Activated CD4-positive, alpha-beta T cell treated with anti-CD3 and anti-CD28 coated beads, Interleukin-2, Interleukin-4, amounts not matched to agents 100 ng/mL and 50 ng/mL, durations not matched to agents 16 hours and 8 hours (primary cell): ENCODE data around the gene LAIR1.
"Not testable (repeated sequence)": the region's sequence is repeated elsewhere in the genome, so short reads cannot be mapped to it uniquely, and the experiment has no call there.

Experiments
- DNase-seq: peaks from one replicate; pipeline ENCODE4 v3.0.0-alpha.2; 2020; ENCODE audit warnings: low spot score

LAIR1 gene, protein sequence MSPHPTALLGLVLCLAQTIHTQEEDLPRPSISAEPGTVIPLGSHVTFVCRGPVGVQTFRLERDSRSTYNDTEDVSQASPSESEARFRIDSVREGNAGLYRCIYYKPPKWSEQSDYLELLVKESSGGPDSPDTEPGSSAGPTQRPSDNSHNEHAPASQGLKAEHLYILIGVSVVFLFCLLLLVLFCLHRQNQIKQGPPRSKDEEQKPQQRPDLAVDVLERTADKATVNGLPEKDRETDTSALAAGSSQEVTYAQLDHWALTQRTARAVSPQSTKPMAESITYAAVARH

DNA sequence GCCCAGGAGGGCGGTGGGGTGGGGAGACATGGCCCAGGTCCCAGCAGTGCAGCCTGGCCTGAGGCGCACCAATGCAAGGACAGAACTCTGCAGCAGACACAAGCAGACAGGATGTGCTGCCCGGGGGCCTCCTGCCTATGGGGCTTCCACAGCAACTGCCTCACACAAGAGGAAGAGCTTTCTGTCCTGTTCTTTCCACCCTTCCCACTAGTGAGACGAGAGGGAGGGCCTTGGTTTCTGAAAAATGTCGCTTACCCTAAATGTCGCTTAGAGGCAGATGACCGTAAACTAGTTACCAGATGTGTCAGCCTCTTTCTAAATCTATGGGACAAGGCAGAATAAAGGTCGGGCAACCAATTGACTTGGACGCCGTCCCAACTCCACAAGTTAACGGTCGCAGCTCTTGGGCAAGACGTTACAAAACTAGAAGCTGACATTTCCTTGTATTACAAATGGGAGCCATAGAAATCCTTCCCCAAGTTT lies at the start of gene LAIR1:
Gene LAIR1, minus strand, starts transcription at position 157 of the 483 bp plus-strand sequence. Its CDS starts 127 bp downstream, at position 30.
- DNase-seq, result no peak

DNA sequence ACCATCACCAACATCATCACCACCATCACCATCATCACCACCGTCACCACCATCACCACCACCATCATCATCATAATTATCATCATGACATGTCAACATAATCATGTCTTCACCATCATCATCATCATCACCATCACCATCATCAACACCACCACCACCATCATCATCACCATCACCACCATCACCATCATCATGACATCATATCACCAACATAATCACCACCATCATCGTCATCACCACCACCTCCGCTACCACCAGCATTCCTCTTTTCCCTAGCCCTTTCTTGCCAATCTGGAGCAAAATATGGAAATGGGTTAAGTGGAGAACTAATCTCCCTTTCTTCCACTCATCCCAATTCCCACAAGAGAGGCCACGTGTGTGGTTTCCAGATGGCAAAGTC lies 49.4 kb upstream of the LAIR1 start:
- DNase-seq, result no peak

DNA sequence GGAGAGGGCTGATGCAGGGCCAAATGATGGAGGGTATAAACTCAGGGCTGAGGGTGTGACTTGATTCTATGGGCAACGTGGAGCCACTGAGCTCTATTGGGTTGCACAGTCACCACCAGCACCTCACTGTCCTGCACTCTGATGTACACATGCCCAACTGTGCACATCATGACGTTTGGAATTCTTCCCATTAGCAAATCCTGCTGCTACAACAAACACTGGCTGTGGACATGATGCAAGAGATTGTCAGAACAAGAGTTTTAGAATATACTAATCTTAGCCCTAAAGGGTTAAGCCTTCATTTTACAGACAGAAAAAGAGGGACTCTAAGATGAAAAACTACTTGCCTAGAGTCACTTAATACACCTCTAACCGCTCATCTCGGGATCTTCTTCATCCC lies 48.1 kb upstream of the LAIR1 start:
- no peak for DNase-seq

DNA sequence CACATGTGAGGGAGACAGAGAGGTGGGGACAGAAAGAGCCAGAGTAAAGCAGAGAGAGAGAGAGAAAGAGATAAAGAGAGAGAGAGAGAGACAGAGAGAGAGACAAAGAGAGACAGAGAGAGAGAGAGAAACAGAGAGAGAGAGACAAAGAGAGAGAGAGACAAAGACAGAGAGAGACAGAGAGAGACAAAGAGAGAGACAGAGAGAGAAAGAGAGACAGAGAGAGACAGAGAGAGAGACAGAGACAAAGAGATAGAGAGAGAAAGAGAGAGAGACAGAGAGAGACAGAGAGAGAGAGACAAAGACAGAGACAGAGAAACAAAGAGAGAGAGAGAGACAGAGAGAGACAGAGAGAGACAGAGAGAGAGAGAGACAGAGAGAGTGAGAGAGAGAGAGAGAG lies 46.3 kb upstream of the LAIR1 start:
- DNase-seq, result no peak

DNA sequence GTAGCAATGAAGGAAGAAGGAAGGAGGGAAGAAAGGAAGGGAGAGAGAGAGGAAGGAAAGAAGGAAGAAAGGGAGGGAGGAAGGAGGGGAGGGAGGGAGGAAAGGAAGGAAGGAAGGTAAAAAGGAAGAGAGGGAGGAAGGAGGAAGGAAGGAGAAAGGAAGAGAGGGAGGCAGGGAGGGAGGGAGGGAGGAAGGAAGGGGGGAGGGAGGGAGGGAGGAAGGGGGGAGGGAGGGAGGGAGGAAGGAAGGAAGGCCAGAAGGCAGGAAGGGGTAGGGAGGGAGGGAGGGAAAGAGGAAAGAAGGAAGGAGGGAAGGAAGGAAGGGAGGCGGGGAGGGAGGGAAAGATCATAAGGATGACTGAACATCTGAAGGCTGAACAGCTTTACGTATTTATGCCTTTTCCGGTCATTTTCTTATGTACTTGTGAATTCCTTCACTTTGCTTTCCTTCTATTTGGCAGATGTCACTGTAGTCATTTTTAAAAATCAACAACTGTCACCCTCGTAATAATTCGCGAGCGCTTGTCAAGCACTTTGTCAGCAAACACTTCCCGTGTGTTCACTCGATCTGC lies 43.8 kb upstream of the LAIR1 start:
- no peak for DNase-seq

DNA sequence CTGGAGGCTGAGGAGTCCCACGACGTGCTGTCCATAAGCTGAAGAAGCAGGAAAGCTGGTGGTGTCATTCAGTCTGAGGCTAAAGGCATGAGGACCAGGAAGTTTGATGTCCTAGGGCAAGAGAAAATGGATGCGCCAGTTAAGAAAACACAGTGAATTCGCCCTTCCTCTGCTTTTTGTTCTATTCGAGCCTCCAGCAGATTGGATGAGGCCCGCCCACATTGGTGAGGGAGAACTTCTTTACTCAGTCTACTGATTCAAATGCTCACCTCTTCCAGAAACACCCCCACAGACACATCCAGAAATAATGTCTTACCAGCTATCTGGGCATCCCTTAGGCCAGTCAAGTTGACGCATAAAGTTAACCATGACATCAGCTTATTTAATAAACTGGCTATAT lies 43.0 kb upstream of the LAIR1 start:
- DNase-seq, result no peak

DNA sequence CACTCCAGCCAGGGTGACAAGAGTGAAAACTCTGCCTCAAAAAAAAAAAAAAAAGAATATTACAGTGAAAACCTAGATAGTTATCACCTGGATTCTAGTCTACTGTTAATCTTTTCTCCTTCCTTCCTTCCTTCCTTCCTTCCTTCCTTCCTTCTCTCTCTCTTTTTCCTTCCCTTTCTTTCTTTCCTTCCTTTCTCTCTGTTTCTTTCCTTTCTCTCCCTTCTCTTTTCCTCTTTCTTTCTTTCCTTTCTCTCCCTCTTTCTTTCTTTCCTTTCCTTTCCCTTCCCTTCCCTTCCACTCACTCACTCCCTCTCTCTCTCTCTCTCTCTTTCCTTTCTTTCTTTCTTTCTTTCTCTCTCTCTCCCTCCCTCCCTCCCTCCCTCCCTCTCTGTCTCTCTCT lies 40.9 kb upstream of the LAIR1 start:
- DNase-seq, result no peak

DNA sequence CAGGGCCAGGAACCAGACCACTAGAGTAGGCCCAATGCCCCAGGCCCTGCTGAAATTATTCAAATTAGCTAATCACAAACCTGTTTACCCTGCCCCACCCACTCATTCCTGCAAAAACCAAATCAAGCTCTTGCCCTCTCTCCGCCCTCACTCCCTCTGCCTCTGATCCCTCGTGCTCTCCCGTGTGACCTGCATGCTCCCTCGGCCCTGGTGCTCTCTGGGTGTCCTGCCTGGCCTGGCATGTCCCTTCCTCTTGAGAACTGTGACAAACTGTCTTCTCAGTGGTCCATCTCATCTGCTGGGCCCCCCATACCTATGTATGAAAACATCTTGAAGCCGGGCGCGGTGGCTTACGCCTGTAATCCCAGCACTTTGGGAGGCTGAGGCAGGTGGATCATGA lies 38.3 kb upstream of the LAIR1 start:
- DNase-seq, result no peak

DNA sequence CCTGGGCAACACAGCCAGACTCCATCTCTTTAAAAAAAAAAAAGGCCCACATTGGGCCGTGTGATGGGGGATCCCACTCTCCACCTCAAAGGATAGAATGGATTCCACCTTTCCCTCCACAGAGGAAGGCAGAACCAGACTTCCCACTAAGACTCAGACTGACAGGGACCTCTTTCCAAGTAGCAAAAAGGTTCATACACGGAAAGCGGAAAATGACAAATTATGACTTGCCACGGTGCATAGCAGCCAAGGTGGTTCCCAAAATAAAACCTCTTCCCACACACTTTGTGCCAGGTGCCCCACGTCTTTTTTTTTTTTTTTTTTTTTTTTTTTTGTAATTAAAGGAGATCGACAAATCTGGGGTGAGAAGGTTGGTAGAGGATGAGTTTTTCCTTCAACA lies 36.2 kb upstream of the LAIR1 start:
- no peak for DNase-seq

DNA sequence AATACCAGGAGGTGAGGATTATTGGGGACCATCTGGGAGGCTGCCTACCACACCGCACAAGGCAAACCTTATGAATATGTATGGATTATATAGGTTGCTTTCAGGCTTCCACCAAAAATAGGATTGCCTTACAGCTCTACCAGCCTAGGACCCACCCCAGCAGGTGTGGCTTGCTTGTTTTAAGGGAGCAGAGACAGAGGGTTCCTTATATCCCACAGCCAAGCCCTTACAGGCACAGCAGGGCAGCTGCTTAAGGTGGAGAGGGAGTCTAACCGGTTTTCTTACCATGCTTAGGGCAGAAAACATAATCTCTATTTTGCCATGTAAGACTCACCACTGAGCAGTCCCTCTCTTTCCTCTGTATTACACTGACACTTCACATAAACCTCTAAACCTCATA lies 34.5 kb upstream of the LAIR1 start:
- no peak for DNase-seq

DNA sequence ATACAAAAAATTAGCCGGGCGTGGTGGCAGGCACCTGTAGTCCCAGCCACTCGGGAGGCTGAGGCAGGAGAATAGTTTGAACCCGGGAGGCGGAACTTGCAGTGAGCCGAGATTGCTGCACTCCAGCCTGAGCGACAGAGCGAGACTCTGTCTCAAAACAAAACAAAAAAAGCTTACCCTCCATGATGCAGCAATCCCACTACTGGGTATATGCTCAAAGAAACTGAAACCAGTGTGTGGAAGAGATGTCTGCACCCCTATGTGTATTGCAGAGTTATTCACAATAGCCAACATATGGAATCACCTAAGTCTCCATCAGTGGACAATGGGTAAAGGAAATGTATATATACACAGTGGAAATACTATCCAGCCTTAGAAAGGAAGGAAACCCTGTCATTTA lies 31.0 kb upstream of the LAIR1 start:
- no peak for DNase-seq

DNA sequence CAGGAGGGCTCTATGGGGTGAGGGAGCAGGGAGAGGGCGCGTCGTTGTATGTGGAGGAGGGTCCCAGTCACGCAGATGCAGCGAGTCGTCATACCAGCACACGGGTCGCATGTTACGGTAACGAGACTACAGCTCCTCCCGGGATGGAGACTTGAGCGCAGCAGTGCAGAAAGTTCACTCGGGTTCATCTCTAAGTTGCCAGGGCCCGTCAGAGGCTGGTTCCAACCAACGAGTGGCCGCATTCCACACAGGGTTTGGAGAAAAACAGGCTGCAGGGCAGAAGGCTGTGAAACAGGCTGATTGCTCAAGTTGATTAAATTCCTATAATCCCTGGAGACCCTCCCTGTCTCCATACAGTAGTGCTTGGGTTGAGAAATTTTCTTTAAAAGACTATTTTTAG lies 28.6 kb upstream of the LAIR1 start:
- no peak for DNase-seq

DNA sequence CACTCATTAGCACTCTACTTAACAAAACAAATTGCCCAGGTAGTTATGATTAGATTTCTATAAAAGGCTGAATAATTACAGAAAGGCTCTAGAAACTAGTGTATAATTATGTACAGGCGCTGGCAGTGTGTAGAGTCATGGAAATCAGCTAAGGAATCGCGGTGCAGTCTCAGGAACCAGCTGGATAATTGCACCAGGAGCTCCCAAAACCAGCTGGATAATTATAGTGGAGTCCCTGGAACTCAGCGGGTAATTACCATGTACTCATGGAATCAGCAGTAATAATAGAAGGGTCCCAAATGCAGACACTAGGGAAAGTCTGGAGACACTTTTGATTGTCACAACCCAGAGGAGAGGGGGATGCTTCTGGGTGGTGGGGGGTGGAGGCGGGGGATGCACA lies 27.4 kb upstream of the LAIR1 start:
- no peak for DNase-seq

DNA sequence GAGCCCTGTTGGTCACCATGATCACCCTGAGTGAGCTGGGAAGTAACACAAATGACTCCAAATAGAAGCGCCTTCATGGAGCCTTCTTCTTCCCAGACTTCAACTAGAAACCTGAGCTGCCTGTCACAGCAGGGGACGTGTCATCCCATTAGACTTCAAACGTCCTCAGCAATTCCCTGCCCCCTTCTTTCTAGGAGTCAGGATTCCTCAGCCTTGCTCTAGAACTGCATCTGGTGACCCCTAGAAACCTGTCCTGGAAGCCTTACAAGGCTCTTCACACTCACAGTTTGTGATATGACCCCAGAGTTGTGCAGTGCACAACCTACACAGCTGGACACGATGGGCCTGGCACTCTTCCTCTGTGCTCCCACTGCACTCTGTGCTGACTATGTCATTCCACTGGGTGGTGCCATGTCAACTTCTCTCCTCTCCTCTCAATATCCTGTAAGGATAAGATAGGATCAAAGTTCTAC lies 26.9 kb upstream of the LAIR1 start:
- DNase-seq, result no peak

DNA sequence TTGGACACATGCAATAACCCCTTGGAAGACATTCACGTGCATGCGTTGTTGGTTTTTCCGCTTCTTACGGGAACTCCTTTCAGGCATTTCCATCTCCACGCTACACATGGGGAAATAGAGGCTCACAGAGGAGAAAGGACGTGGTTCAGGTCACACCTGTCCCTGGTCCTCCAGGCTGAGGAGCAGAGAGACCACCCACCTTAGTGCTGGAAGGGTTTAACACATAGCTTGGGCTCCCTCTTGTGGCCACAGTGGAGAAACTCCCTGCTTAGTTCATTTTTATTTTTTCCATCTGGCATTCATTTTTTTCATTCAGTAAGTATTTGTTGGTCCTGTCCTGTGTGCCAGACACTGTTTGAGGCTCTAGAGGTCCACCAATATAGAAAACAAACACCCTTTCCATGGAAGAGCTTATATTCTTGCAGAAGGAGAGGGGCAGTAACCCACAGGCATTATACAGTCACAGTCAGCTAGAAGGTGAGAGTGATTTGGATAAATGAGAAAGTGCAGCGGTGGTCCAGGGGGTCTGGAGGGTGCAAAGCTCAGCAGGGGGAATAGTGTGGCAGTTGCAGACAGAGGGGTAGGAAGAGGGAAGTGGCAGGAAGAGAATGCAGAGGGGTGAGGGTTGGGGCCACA lies 26.3 kb upstream of the LAIR1 start:
- DNase-seq, result peak; percentile 47

DNA sequence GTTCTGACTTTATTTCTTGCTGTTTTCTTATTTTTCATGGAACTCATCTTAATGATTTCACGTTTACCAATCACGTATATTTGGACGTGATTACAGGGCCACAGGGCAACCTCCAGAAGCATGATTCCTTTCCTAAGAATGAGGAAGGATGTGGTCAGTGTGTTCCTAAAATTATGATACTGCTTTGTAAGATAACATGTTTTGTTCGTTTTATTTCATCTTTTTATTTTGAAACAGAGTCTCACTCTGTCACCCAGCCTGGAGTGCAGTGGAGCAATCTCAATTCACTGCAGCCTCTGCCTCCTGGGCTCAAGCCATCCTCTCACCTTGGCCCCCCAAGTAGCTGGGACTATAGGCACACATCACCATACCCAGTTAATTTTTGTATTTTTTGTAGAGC lies 24.8 kb upstream of the LAIR1 start:
- no peak for DNase-seq

DNA sequence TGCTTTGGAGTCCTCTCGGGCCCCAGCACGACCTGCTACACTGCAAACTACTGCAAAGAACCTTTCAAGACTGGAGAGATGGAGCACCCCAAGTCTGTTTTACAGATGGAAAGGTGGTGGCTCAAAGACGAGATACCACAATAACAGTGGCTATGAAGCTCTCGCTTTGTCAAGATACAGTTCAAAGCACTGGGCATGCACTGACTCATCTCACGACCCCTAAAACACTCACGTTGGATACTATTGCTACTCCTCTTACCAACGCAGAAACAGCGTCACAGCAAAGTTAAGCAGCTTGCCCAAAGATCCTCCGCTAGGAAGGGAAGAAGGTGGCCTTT lies 24.0 kb upstream of the LAIR1 start:
- no peak for DNase-seq

DNA sequence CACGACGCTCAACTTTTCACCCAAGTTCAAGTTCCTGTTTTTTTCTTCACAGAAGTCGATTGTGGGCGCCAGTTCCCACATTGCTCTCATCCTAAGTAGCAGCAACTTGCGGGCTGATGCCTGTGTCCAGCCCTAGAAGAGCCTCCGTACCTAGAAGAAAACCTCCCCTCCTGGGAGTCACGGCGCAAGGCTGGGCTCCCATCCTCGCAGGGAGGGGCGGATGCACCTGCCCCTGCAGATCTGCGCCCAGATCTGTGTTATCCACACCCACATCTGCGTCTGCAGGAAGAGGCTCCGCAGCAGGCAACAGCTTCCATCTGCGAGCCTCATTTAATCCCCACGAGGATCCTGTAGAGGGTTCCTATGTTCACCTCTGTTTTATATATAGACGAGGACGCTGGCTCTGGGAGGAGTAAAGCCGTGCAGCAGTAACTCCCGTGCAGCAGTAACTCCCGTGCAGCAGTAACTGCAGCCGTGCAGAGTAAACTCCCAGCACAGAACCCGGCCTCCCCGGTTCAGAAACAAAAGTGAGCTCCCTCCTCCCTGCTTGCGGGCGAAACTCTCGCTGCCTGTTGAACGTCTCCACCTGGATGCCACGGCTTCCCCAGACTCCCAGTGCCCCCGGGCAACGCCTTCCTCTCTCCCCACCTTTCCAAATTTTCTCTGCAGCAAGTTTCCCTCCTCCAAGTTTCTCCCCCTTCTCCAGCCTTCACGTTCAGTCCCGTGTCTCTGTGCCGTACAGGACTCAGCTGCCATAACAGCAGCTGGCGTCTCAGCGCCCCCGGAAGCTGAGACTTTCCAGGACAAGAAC lies 23.5 kb upstream of the LAIR1 start:
- no peak for DNase-seq

DNA sequence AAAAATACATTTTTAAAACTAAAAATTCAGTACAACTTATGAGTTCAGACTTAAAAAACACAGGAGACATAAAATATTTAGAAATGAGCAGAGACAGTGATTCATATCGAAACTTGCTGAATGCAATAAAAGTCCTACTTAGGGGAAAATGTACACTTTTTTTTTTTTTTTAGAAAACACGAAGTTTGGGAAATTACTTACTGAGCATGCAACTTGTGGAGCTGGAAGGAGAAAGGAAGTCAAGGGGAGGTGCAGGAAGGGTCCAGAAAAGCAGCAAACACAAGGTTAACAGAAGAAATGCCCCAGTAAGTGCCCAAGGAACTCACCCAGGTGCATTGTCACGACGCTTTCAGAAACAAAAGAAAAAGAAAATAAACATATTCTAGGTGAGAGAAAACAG lies 18.6 kb upstream of the LAIR1 start:
- no peak for DNase-seq

DNA sequence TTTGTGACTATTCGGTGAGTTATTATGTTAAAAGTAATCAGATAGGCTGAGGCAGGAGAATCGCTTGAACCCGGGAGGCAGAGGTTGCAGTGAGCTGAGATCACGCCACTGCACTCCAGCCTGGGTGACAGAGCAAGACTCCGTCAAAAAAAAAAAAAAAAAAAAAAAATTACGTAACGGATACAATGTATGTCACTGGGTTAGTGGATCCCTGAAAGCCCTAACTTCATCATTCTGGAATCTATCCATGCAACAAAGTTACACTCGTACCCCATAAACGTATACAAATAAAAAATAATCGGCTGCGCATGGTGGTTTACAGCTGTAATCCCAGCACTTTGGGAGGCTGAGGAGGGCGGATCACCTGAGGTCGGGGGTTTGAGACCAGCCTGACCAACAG lies 17.3 kb upstream of the LAIR1 start:
- not testable (repeated sequence) for DNase-seq

DNA sequence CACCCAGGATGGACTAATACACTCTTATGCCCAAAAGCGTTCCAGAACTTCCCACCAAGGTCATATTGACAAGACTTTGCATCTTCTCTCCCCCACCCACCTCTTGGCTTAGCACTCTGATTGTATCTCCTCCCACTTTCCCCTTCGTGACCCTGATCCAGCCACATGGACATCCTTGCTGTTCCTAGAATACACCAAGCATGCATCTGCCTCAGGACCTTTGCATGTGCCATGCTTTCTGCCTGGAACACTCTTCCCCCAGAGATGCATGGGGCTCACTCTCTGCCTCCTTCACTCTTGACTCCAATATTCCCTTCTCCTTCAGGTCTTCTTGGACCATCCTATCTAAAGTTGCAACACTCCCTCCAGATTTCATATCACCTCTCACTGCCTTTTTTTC lies 16.2 kb upstream of the LAIR1 start:
- DNase-seq, result no peak

DNA sequence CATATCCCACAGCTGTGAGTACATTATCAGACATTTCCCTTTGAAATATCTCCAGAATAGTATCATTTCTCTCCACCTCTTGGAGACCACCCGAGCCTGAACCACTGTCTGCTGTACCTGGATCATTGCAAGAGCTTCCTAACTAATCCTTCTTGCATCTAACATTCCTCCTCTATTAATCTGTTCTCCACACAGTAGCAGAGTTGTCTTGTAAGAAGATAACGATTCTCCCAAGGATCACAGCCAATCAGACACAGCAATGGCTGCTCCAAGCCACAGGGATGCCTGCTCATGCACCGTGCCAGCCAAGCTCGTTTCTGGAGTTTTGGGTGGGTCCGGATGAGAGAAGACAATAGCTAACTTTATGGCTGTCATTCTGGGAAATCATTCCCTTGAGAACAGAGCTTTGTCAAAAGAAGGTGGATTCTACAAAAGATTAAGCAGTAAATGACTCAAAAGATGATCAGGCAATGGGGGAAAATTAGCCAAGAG lies 14.5 kb upstream of the LAIR1 start:
- DNase-seq, result no peak
